ENCODE data around the gene KLHL36. TPM values are rescaled to one million over a fixed set of nuclear protein-coding genes. Genes with fewer than 3 reads are reported as not detected.

The KLHL36 gene
- total RNA-seq, 1 donor from 2014 or later: 49.0 TPM

GRCh38 chr16:84635702-84636101 lies 12.6 kb upstream of the KLHL36 start:
- H3K9ac ChIP-seq (ENCODE audit: low read length): no peak overlapping the region
- H3K4me2 ChIP-seq (ENCODE audit: low read length): no peak overlapping the region
- FAIRE-seq: no peak
- Mint-ChIP-seq H3K4me1 (ENCODE audit: low read depth, unreplicated experiment) (peaks cover 2% of the 10 kb centered on the region), H3K4me3 (ENCODE audit: unreplicated experiment) (no peak overlapping the region), H3K27ac (ENCODE audit: unreplicated experiment) (peak overlapping the region; percentile 58), H3K9me3 (ENCODE audit: unreplicated experiment) (peaks cover 2% of the 10 kb centered on the region), H3K36me3 (ENCODE audit: low read depth, unreplicated experiment) (no peaks in the 10 kb centered on the region), H3K27me3 (ENCODE audit: low read depth, unreplicated experiment) (peaks cover 19% of the 10 kb centered on the region)
- H4K20me1 ChIP-seq (ENCODE audit: insufficient read depth, low read length): no peaks in the 10 kb centered on the region
- TF ChIP-seq EZH2 (IDR thresholded peaks at IDR 0.05; ENCODE audit: insufficient read depth, low read length): no peak
- TF ChIP-seq CTCF (IDR thresholded peaks at IDR 0.05; ENCODE audit: insufficient read depth, low read depth, low read length): no peak
- no peaks in the 10 kb centered on the region for H3K27me3 ChIP-seq (ENCODE audit: insufficient read depth, low read length)
- no peak overlapping the region for H3K27ac ChIP-seq (ENCODE audit: low read depth, low read length)
- no peak overlapping the region for H3K4me3 ChIP-seq (ENCODE audit: insufficient read depth, low read depth, low read length)
- no peaks in the 10 kb centered on the region for H3K36me3 ChIP-seq (ENCODE audit: insufficient read depth, low read length)
- no peaks in the 10 kb centered on the region for H3K9me3 ChIP-seq (ENCODE audit: insufficient read depth, low read depth, low read length)
- no peaks in the 10 kb centered on the region for H3K79me2 ChIP-seq (ENCODE audit: insufficient read depth, low read length)
- H3K4me1 ChIP-seq (ENCODE audit: insufficient read depth, low read length): no peaks in the 10 kb centered on the region
- no peak overlapping the region for H2AFZ ChIP-seq (ENCODE audit: low read depth, low read length)
- no peak for DNase-seq (ENCODE audit: low read depth)

GRCh38 chr16:84637709-84638108 lies 10.6 kb upstream of the KLHL36 start:
- Mint-ChIP-seq H3K4me1 (ENCODE audit: low read depth, unreplicated experiment) (peaks cover 13% of the 10 kb centered on the region), H3K9me3 (ENCODE audit: unreplicated experiment) (peaks cover 2% of the 10 kb centered on the region), H3K27me3 (ENCODE audit: low read depth, unreplicated experiment) (peaks cover 16% of the 10 kb centered on the region), H3K4me3 (ENCODE audit: unreplicated experiment) (no peak overlapping the region), H3K36me3 (ENCODE audit: low read depth, unreplicated experiment) (no peaks in the 10 kb centered on the region), H3K27ac (ENCODE audit: unreplicated experiment) (no peak overlapping the region)
- H3K36me3 ChIP-seq (ENCODE audit: insufficient read depth, low read length): no peaks in the 10 kb centered on the region
- no peaks in the 10 kb centered on the region for H3K79me2 ChIP-seq (ENCODE audit: insufficient read depth, low read length)
- H4K20me1 ChIP-seq (ENCODE audit: insufficient read depth, low read length): no peaks in the 10 kb centered on the region
- no peak overlapping the region for H3K4me3 ChIP-seq (ENCODE audit: insufficient read depth, low read depth, low read length)
- H2AFZ ChIP-seq (ENCODE audit: low read depth, low read length): no peak overlapping the region
- FAIRE-seq: no peak
- H3K9me3 ChIP-seq (ENCODE audit: insufficient read depth, low read depth, low read length): no peaks in the 10 kb centered on the region
- H3K27me3 ChIP-seq (ENCODE audit: insufficient read depth, low read length): no peaks in the 10 kb centered on the region
- TF ChIP-seq EZH2 (IDR thresholded peaks at IDR 0.05; ENCODE audit: insufficient read depth, low read length): no peak
- no peak for TF ChIP-seq CTCF (IDR thresholded peaks at IDR 0.05; ENCODE audit: insufficient read depth, low read depth, low read length)
- H3K27ac ChIP-seq (ENCODE audit: low read depth, low read length): no peak overlapping the region
- DNase-seq (ENCODE audit: low read depth): no peak
- no peak overlapping the region for H3K9ac ChIP-seq (ENCODE audit: low read length)
- H3K4me1 ChIP-seq (ENCODE audit: insufficient read depth, low read length): peaks cover 6% of the 10 kb centered on the region
- H3K4me2 ChIP-seq (ENCODE audit: low read length): no peak overlapping the region

- Histone ChIP-seq H3K4me2 (ENCODE audit: low read length) (no peak overlapping the region), H3K27me3 (ENCODE audit: insufficient read depth, low read length) (no peaks in the 10 kb centered on the region), H4K20me1 (ENCODE audit: insufficient read depth, low read length) (no peaks in the 10 kb centered on the region), H3K9ac (ENCODE audit: low read length) (no peak overlapping the region), H3K4me3 (ENCODE audit: insufficient read depth, low read depth, low read length) (no peak overlapping the region), H3K4me1 (ENCODE audit: insufficient read depth, low read length) (peaks cover 12% of the 10 kb centered on the region), H3K79me2 (ENCODE audit: insufficient read depth, low read length) (no peaks in the 10 kb centered on the region), H3K36me3 (ENCODE audit: insufficient read depth, low read length) (no peaks in the 10 kb centered on the region), H3K9me3 (ENCODE audit: insufficient read depth, low read depth, low read length) (no peaks in the 10 kb centered on the region), H3K27ac (ENCODE audit: low read depth, low read length) (no peak overlapping the region), H2AFZ (ENCODE audit: low read depth, low read length) (no peak overlapping the region)
- peaks cover 18% of the 10 kb centered on the region for H3K4me1 Mint-ChIP-seq (ENCODE audit: low read depth, unreplicated experiment)
- no peak overlapping the region for H3K27ac Mint-ChIP-seq (ENCODE audit: unreplicated experiment)
- DNase-seq (ENCODE audit: low read depth) (no peak), FAIRE-seq (no peak)
- peaks cover 15% of the 10 kb centered on the region for H3K27me3 Mint-ChIP-seq (ENCODE audit: low read depth, unreplicated experiment)
- peaks cover 2% of the 10 kb centered on the region for H3K9me3 Mint-ChIP-seq (ENCODE audit: unreplicated experiment)
- H3K4me3 Mint-ChIP-seq (ENCODE audit: unreplicated experiment): no peak overlapping the region
- TF ChIP-seq EZH2 (IDR thresholded peaks at IDR 0.05; ENCODE audit: insufficient read depth, low read length) (no peak), CTCF (IDR thresholded peaks at IDR 0.05; ENCODE audit: insufficient read depth, low read depth, low read length) (no peak)
- H3K36me3 Mint-ChIP-seq (ENCODE audit: low read depth, unreplicated experiment): no peaks in the 10 kb centered on the region
Measured at GRCh38 chr16:84638231-84638806, 10.0 kb upstream of the KLHL36 start.
